T-helper 22 cell (primary cell): ENCODE data around the gene DRICH1.
"Not testable (repeated sequence)": the region's sequence is repeated elsewhere in the genome, so short reads cannot be mapped to it uniquely, and the experiment has no call there.

ENCODE experiments used
- DNase-seq: peaks from one replicate; pipeline ENCODE4 v3.0.0-alpha.2; 2020; ENCODE audit warnings: low read depth

DRICH1 gene

GRCh38 chr22:23649071-23649501, 17.0 kb upstream of the DRICH1 start:
- DNase-seq: no peak

- not testable (repeated sequence) for DNase-seq
Measured at GRCh38 chr22:23646526-23646925, 14.4 kb upstream of the DRICH1 start.

DNA sequence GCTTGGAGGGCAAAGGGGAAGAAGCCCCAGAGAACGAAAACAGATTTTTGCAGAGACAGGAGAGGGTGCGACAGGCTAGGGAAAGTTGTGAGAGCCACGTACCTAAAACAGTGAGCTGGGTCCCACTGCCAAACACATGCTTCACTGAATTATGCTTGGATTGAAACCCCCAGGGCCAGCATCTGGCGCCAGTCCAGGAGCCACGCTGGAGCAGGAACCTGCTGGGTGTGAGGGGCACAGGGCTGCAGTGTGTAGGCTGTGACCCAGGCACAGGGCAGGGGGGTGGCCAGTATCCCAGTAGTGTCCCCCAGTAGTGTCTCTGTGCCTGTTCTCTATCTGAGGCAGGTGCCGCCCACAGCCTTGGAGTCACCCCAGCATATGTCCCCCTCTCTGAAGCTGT, 8.1 kb upstream of the DRICH1 start:
- DNase-seq: not testable (repeated sequence)

GRCh38 chr22:23639661-23640060, 7.5 kb upstream of the DRICH1 start:
- DNase-seq: no peak

GRCh38 chr22:23638611-23639010, 6.5 kb upstream of the DRICH1 start:
- DNase-seq: no peak

DNA sequence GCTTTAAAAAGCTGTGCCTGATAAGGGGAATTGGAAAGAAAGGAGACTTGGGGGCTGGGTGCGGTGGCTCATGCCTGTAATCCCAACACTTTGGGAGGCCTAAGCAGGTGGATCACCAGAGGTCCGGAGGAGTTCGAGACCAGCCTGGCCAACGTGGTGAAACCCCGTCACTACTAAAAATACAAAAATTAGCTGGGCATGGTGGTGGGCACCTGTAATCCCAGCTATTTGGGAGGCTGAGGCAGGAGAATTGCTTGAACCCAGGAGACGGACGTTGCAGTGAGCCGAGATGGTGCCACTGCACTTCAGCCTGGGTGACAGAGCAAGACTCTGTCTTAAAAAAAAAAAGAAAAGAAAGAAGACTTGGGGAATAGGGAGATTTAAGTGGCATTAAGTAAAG, 3.2 kb upstream of the DRICH1 start:
- not testable (repeated sequence) for DNase-seq

GRCh38 chr22:23628056-23628743, 3.9 kb downstream of the DRICH1 start:
- not testable (repeated sequence) for DNase-seq

DNA sequence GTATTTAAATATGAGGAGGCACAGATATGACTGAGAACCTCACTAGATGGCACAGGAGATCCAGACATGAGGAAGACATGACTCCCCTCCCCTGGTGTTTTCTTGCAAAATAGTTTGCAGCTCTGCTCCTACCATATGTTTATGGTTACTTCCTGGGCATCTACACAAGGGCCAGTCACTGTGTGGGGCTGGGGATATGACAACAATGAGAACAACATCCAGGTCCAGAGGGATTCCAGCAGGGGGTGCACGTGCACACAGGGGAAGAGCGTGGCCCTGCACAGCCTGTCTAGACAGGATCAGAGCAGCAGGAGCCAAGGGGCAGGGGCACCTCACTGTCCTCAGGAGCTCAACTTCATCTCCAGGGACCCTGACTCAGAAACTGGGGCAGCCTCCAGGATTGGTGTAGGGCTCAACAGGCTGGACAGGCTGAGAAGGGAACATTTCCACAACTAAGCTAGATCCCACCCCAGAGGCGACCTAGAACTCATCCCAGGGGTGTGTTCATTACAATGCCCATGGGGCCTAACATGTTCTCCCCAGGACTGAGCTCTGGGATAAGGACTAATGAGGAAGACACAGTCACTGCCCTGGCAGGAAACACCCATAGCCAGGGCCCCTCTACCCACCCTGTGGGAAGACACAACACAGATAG, 4.6 kb downstream of the DRICH1 start:
- peak; percentile 10 for DNase-seq

- DNase-seq: no peak
Measured at GRCh38 chr22:23626286-23626975, 5.7 kb downstream of the DRICH1 start.

DNA sequence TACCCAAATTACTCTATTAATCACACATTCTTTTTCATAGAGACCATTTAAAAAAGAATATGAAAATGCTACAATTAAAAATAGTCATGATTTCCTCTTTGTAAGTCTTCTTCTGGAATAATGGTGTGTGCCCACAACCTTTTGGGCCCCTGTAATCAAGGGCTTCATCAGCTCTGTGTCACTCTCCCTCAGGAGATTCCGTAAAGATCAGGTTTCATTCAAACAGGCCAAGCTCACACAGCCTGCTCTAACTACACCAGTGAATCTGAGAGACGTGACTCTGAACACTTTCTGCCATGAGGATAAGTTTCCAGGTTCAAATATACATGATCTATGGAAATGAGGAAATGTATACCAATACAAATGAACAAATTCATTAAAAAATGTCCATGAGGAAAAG, 9.5 kb downstream of the DRICH1 start:
- DNase-seq: no peak

DNA sequence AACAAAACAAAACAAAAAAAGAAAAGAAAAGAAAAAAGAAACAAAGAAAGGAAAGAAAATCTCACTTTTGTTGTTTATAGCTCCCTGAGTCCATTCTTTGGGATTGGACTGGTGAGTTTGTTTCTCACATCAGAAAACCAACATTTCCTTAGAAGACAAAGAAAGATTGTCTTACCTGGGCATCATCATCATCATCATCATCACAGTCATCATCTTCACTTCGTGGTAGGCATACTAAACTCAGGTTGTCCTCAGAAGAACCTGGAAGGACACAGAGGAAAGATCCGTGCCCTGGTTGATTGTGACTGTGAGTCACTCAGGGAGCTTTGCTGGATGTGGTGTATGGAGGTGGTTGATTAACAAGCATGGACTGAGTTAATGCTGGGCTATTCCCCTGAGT, 10.2 kb downstream of the DRICH1 start:
- not testable (repeated sequence) for DNase-seq

DNA sequence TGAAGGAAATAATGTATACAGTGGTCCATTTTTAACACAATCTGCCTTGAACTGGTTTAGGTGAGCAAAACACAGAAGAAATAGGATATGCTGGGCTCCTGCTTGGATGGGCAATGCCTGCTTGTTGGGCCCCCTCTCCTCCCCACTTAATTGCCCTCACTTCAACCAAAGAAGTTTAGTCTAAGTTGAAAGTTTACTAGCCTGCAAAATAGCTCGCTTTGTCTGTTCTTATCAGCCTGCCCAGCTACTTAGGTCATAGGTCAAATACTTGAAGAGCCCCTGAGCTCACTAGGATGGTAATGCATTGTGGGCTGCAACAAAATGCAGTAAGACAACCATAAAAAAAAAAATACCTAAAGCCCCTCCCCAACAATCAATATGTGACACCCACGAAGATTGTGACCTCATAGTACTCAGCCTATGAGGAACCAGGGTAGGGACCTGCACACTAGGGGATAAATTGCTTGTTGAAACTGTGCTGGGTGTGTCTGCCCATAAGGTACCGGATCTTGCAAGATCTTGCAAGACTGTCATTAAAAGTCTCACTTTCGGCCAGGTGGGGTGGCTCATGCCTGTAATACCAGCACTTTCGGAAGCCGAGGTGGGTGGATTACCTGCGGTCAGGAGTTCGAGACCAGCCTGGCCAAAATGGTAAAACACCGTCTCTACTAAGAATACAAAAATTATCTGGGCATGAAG, 10.9 kb downstream of the DRICH1 start:
- DNase-seq: no peak

DNA sequence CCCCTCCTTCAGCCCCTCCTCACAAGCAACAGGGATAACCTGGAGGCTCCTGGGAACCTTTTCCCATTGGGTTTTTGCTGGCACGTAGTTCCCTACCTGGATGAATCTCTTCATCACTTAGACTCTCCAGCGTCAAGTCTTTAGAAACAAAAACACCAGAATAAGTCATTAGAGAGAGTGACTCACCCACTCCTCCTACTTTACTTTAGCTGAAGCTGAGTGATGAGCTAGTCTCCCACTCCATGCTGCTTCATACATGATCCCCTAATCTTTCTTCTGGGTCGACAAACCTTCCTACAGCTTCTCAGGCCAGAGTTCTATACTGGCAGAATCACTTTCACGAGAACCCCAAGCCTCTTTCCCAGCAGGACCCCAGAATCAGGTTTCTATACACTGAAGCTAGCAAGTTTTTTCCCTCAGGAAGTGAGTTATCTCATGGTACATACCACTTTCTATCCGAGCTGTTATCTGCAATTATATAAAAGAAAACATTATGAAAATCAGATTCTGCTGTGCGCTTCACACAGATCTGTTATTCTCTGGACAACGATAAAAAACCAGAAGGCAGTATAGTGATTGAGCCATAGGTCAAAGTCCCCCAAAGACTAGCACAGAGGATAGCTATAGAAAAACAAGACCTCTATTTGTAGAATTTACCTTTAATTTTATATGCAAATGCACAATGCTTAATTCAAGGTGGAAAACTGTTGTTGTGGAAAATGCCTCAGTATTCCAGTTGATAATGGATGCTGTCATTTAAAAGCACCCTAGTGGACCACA, 18.7 kb downstream of the DRICH1 start:
- DNase-seq: no peak

DNA sequence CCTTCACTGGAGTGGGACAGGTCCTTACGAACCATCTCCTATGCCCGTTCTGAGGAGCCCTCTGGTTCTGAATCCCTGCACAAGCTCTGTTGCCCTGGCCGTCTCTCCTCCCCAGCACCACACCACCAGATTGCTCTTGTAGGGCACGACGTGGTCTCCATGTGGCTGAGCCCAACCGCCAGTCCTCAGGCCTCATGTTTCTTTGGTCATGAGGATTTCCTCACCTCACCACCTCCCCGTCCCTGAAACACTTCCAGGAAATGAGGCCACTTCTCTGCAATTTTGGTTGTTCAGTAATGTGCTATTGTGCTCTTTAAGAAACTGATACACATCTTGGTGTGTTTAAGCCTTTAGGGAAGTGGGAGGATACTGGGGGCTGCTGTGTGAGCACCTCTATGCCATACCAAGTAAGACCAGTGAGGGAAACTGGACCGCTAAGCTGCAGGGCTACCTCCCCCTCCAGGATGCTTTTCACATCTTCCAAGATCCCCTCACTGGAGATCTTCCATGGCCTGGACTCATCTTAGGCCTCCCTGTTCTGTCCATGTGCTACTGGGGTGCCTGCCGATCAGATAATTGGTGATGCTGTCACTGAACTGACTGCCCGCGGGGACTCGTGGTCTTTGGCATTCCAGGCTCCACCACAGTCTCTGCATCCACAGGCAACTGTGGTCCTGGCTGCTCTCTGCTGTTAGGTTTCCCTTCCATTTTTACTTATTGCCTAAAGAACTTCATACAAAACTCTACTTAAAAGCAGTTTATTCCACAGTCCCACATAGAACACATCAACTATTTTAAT, 21.9 kb downstream of the DRICH1 start:
- no peak for DNase-seq

- DNase-seq: no peak
Measured at GRCh38 chr22:23608583-23608982, 23.5 kb downstream of the DRICH1 start.

- no peak for DNase-seq
Measured at GRCh38 chr22:23606204-23607131, 25.7 kb downstream of the DRICH1 start.

GRCh38 chr22:23604939-23605712, 27.0 kb downstream of the DRICH1 start:
- no peak for DNase-seq

DNA sequence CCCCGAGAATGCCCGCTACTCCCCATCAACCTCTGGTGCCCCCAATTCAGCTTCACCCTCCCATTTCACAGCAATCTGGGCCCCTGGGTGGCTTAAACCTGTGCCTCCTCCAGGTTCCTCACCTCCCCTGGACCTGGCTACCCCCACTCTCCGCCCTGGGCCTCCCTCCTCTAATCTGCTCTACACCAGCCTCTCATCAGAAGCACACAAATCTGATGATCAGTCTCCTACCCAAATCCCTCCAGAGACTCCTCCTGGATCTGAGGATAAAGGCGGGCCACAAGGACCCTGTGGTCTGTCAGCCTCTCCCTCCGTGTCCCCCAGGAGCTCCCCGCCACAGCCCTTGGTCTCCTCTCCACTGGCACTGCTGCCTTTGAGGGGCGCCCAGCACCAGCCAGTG, 28.9 kb downstream of the DRICH1 start:
- no peak for DNase-seq
